Stomach smooth muscle (tissue), 2 donors: ENCODE measurements around the gene THSD7B.
"Not testable (repeated sequence)": the region's sequence is repeated elsewhere in the genome, so short reads cannot be mapped to it uniquely, and the experiment has no call there.

Source experiments
- H3K27ac ChIP-seq: one replicate; pipeline ENCODE4 v1.7.0; 2013; ENCODE audit warnings: mild to moderate bottlenecking, low read length, inconsistent platforms
- H3K27me3 ChIP-seq, 2 donors: one replicate each; pipeline ENCODE4 v1.7.0; 2013; ENCODE audit warnings: low read length in 2 of 2; ENCODE audit not compliant: insufficient read depth in 2 of 2, control insufficient read depth in 1 of 2
- H3K36me3 ChIP-seq, 2 donors: one replicate each; pipeline ENCODE4 v1.7.0; 2013; ENCODE audit warnings: low read length in 2 of 2; ENCODE audit not compliant: control insufficient read depth in 2 of 2, insufficient read depth in 2 of 2
- H3K4me1 ChIP-seq: one replicate; pipeline ENCODE4 v1.7.0; 2013; ENCODE audit warnings: low read length; ENCODE audit not compliant: control insufficient read depth, insufficient read depth
- H3K4me3 ChIP-seq, 2 donors: one replicate each; pipeline ENCODE4 v1.7.0; 2013; ENCODE audit warnings: low read length in 2 of 2
- H3K9ac ChIP-seq, 2 donors: one replicate each; pipeline ENCODE4 v1.7.0; 2013; ENCODE audit warnings: low read length in 2 of 2, mild to moderate bottlenecking in 1 of 2
- H3K9me3 ChIP-seq, 2 donors: one replicate each; pipeline ENCODE4 v1.7.0; 2013; ENCODE audit warnings: low read length in 2 of 2; ENCODE audit not compliant: control insufficient read depth in 2 of 2
- donor health status: healthy.
- donor health status: Pancreatic carcinoma.

The THSD7B gene

GRCh38 chr2:137672989-137673552, 907.7 kb downstream of the THSD7B start:
- Histone ChIP-seq H3K27ac (no peak overlapping the region), H3K9me3 (no peaks in the 10 kb centered on the region), H3K9ac (no peak overlapping the region), H3K4me3 (no peak overlapping the region), H3K36me3 (no peaks in the 10 kb centered on the region), H3K27me3 (no peaks in the 10 kb centered on the region), H3K4me1 (no peaks in the 10 kb centered on the region)

GRCh38 chr2:137674991-137675390, 909.6 kb downstream of the THSD7B start:
- Histone ChIP-seq H3K36me3 (no peaks in the 10 kb centered on the region), H3K27ac (no peak overlapping the region), H3K9me3 (no peaks in the 10 kb centered on the region), H3K9ac (no peak overlapping the region), H3K4me1 (no peaks in the 10 kb centered on the region), H3K27me3 (no peaks in the 10 kb centered on the region), H3K4me3 (no peak overlapping the region)

- Histone ChIP-seq H3K27me3 (no peaks in the 10 kb centered on the region), H3K4me3 (no peak overlapping the region), H3K9ac (no peak overlapping the region), H3K36me3 (no peaks in the 10 kb centered on the region), H3K27ac (no peak overlapping the region), H3K4me1 (no peaks in the 10 kb centered on the region), H3K9me3 (no peaks in the 10 kb centered on the region)
These were observed 910.4 kb downstream of the THSD7B start for GRCh38 chr2:137675584-137676327.

- Histone ChIP-seq H3K36me3 (no peaks in the 10 kb centered on the region), H3K27ac (no peak overlapping the region), H3K4me1 (no peaks in the 10 kb centered on the region), H3K9me3 (no peaks in the 10 kb centered on the region), H3K9ac (no peak overlapping the region), H3K4me3 (no peak overlapping the region), H3K27me3 (no peaks in the 10 kb centered on the region)
These were observed 911.0 kb downstream of the THSD7B start for GRCh38 chr2:137676346-137676745.

GRCh38 chr2:137677466-137677865, 912.1 kb downstream of the THSD7B start:
- H3K9me3 ChIP-seq: no peaks in the 10 kb centered on the region
- no peaks in the 10 kb centered on the region for H3K4me1 ChIP-seq
- no peak overlapping the region for H3K4me3 ChIP-seq
- H3K36me3 ChIP-seq: no peaks in the 10 kb centered on the region
- no peaks in the 10 kb centered on the region for H3K27me3 ChIP-seq
- H3K27ac ChIP-seq: no peak overlapping the region
- no peak overlapping the region for H3K9ac ChIP-seq

GRCh38 chr2:137689549-137689948, 924.2 kb downstream of the THSD7B start:
- H3K27me3 ChIP-seq: no peaks in the 10 kb centered on the region
- no peak overlapping the region for H3K9ac ChIP-seq
- H3K36me3 ChIP-seq: no peaks in the 10 kb centered on the region
- H3K9me3 ChIP-seq: no peaks in the 10 kb centered on the region
- no peaks in the 10 kb centered on the region for H3K4me1 ChIP-seq
- no peak overlapping the region for H3K4me3 ChIP-seq
- H3K27ac ChIP-seq: no peak overlapping the region

GRCh38 chr2:137693534-137693933, 928.2 kb downstream of the THSD7B start:
- H3K9ac ChIP-seq: no peak overlapping the region
- H3K9me3 ChIP-seq: no peaks in the 10 kb centered on the region
- no peaks in the 10 kb centered on the region for H3K4me1 ChIP-seq
- H3K27ac ChIP-seq: no peak overlapping the region
- no peaks in the 10 kb centered on the region for H3K27me3 ChIP-seq
- no peak overlapping the region for H3K4me3 ChIP-seq
- no peaks in the 10 kb centered on the region for H3K36me3 ChIP-seq

GRCh38 chr2:137696916-137697315, 931.6 kb downstream of the THSD7B start:
- H3K27ac ChIP-seq: no peak overlapping the region
- H3K27me3 ChIP-seq: no peaks in the 10 kb centered on the region
- H3K4me1 ChIP-seq: no peaks in the 10 kb centered on the region
- H3K9me3 ChIP-seq: peaks cover 0 to 1% of the 10 kb centered on the region in 2 donors
- no peak overlapping the region for H3K4me3 ChIP-seq
- no peaks in the 10 kb centered on the region for H3K36me3 ChIP-seq
- no peak overlapping the region for H3K9ac ChIP-seq

- H3K9ac ChIP-seq, H3K27ac ChIP-seq, H3K4me3 ChIP-seq, H3K9me3 ChIP-seq, H3K4me1 ChIP-seq, H3K27me3 ChIP-seq, H3K36me3 ChIP-seq: not testable (repeated sequence)
These were observed 934.9 kb downstream of the THSD7B start for GRCh38 chr2:137700250-137700649.

GRCh38 chr2:137700681-137701080, 935.3 kb downstream of the THSD7B start:
- H3K36me3 ChIP-seq: no peaks in the 10 kb centered on the region
- no peaks in the 10 kb centered on the region for H3K27me3 ChIP-seq
- H3K4me3 ChIP-seq: no peak overlapping the region
- H3K27ac ChIP-seq: no peak overlapping the region
- H3K9ac ChIP-seq: no peak overlapping the region
- peaks cover 0 to 2% of the 10 kb centered on the region in 2 donors for H3K9me3 ChIP-seq
- H3K4me1 ChIP-seq: no peaks in the 10 kb centered on the region

GRCh38 chr2:137705296-137705695, 940.0 kb downstream of the THSD7B start:
- Histone ChIP-seq H3K4me1 (no peaks in the 10 kb centered on the region), H3K27ac (no peak overlapping the region), H3K9me3 (peaks cover 0 to 2% of the 10 kb centered on the region in 2 donors), H3K27me3 (no peaks in the 10 kb centered on the region), H3K36me3 (no peaks in the 10 kb centered on the region), H3K4me3 (no peak overlapping the region), H3K9ac (no peak overlapping the region)
